ENCODE measurements around the gene PPM1M.

DNA sequence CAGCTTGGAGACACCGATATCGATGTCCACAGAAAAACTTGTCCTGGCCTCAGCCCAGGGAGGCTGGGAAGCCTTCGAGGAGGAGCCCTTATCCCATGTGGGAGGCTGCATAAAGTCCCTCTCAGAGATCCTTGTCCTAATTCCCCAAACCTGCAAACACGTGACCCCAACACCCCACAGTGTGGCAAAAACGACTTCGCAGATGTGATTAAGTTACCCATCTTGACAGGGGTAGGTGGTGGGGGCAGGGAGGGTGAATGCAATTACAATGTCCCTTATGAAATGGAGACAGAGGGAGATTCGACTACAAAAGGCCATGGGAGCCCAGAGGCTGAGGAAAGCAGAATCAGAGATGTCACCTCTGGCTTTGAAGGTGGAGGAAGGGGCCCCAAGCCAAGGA, 17.8 kb upstream of the PPM1M start:
- TF ChIP-seq, protein P1, sequence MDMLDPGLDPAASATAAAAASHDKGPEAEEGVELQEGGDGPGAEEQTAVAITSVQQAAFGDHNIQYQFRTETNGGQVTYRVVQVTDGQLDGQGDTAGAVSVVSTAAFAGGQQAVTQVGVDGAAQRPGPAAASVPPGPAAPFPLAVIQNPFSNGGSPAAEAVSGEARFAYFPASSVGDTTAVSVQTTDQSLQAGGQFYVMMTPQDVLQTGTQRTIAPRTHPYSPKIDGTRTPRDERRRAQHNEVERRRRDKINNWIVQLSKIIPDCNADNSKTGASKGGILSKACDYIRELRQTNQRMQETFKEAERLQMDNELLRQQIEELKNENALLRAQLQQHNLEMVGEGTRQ (IDR thresholded peaks at IDR 0.05; ENCODE audit: borderline replicate concordance, low read depth, low read length): no peak
- TF ChIP-seq, protein P2, sequence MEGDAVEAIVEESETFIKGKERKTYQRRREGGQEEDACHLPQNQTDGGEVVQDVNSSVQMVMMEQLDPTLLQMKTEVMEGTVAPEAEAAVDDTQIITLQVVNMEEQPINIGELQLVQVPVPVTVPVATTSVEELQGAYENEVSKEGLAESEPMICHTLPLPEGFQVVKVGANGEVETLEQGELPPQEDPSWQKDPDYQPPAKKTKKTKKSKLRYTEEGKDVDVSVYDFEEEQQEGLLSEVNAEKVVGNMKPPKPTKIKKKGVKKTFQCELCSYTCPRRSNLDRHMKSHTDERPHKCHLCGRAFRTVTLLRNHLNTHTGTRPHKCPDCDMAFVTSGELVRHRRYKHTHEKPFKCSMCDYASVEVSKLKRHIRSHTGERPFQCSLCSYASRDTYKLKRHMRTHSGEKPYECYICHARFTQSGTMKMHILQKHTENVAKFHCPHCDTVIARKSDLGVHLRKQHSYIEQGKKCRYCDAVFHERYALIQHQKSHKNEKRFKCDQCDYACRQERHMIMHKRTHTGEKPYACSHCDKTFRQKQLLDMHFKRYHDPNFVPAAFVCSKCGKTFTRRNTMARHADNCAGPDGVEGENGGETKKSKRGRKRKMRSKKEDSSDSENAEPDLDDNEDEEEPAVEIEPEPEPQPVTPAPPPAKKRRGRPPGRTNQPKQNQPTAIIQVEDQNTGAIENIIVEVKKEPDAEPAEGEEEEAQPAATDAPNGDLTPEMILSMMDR (IDR thresholded peaks at IDR 0.05 in 2 of 3, conservative IDR thresholded peaks at IDR 0.05 in 1 of 3; ENCODE audit: control insufficient read depth in 2 of 3, extremely low read depth in 1 of 3, insufficient read depth in 1 of 3, low read depth in 3 of 3, low read length in 3 of 3): no peak
- no peak for TF ChIP-seq ZNF384 (IDR thresholded peaks at IDR 0.05; ENCODE audit: borderline replicate concordance, low read depth, low read length)
- no peak for TF ChIP-seq POLR2AphosphoS5 (IDR thresholded peaks at IDR 0.05; ENCODE audit: low read length)
- no peak for TF ChIP-seq CHD4 (IDR thresholded peaks at IDR 0.05)
- TF ChIP-seq, protein P3, sequence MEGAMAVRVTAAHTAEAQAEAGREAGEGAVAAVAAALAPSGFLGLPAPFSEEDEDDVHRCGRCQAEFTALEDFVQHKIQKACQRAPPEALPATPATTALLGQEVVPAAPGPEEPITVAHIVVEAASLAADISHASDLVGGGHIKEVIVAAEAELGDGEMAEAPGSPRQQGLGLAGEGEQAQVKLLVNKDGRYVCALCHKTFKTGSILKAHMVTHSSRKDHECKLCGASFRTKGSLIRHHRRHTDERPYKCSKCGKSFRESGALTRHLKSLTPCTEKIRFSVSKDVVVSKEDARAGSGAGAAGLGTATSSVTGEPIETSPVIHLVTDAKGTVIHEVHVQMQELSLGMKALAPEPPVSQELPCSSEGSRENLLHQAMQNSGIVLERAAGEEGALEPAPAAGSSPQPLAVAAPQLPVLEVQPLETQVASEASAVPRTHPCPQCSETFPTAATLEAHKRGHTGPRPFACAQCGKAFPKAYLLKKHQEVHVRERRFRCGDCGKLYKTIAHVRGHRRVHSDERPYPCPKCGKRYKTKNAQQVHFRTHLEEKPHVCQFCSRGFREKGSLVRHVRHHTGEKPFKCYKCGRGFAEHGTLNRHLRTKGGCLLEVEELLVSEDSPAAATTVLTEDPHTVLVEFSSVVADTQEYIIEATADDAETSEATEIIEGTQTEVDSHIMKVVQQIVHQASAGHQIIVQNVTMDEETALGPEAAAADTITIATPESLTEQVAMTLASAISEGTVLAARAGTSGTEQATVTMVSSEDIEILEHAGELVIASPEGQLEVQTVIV (IDR thresholded peaks at IDR 0.05; ENCODE audit: borderline replicate concordance, partially characterized antibody): no peak
- no peak for TF ChIP-seq SMC3 (IDR thresholded peaks at IDR 0.05; ENCODE audit: borderline replicate concordance, low read length)
- no peak for TF ChIP-seq SMAD1 (IDR thresholded peaks at IDR 0.05; ENCODE audit: low read depth, partially characterized antibody)
- TF ChIP-seq TARDBP (IDR thresholded peaks at IDR 0.05; ENCODE audit: borderline replicate concordance): no peak
